Measurements from ENCODE around the gene RNU1-3. TPM values are rescaled to one million over a fixed set of nuclear protein-coding genes. Genes with fewer than 3 reads are reported as not detected.
A peak's percentile ranks its signal among the peaks of the same experiment; 100 is the strongest.

The RNU1-3 gene
- total and polyA plus RNA-seq, 9 of the 15 experiments (the other 6 are each of a cell fraction or from before 2014, with no cell fraction given), result under 0.01 to 32,823 (median 2,538) TPM; not detected in 4

DNA sequence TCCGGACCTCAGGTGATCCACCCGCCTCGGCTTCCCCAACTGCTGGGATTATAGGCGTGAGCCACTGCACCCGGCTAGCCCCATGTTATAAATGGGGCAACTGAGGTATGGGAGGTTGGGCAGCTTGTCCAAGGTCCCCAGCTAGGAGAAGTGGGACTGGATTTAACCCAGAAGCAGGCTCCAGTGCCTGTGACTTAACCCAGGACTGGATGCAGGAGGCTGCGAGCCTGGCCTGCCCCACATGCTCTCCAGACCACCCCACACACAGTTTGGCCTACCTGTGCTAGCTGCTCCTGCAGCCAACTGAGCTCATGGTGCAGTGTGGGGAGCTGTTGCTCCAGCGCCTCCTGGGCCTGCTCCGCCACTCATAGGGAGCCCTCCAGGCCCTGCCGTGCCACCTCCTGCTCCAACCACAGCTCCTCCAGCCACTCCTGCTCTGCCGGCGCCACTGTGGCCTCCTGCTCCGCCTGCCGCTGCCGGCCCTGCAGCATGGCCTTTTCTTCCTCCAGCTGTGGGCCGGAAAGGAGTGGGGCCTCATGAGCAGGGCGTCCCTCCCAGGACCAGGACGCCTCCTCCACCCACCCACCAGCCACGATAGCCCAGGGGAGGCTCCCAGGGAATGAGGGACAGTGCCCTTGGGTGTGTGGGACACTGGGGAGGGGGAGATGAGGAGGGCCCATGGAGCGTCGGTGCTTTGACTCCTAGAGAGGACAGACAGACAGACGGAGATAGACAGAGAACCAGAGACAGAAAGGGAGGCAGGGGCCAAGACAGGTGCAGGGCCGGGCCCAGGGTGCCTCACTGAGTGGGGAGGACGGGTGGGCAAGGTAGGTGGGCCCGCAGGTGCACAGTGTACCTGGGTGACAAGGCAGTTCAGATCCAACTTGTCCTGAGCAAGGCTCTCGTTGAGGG, 41.0 kb downstream of the RNU1-3 start (continued):
- 0 out of 2 replicates have a peak, but pooled peaks have one; percentile 5 for TF ChIP-seq PHF8 (IDR thresholded peaks at IDR 0.05; ENCODE audit: borderline replicate concordance, low read length)
- TF ChIP-seq FOXA3 (CRISPR knock-in tag; conservative IDR thresholded peaks at IDR 0.05 in 1 of 2, IDR thresholded peaks at IDR 0.05 in 1 of 2), result peak in 1 of 2 experiments; percentile 80; a peak in 2 of 4 replicates
- no peak for TF ChIP-seq LEF1 (IDR thresholded peaks at IDR 0.05)
- no peak for TF ChIP-seq BMI1 (IDR thresholded peaks at IDR 0.05; ENCODE audit: low read length)
- no peak for TF ChIP-seq ILF3 (IDR thresholded peaks at IDR 0.05; ENCODE audit: borderline replicate concordance)
- TF ChIP-seq NELFE (IDR thresholded peaks at IDR 0.05; ENCODE audit: insufficient read depth, insufficient read length), result no peak
- no peak for TF ChIP-seq ZNF695 (CRISPR knock-in tag; IDR thresholded peaks at IDR 0.05)
- no peak for TF ChIP-seq HMG20A (CRISPR knock-in tag; conservative IDR thresholded peaks at IDR 0.05)
- no peak for TF ChIP-seq MIER1 (IDR thresholded peaks at IDR 0.05; ENCODE audit: low read depth)
- TF ChIP-seq, protein P1, sequence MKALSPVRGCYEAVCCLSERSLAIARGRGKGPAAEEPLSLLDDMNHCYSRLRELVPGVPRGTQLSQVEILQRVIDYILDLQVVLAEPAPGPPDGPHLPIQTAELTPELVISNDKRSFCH (CRISPR knock-in tag; IDR thresholded peaks at IDR 0.05), result no peak
- TF ChIP-seq, protein P1 (tag; IDR thresholded peaks at IDR 0.05), result no peak
- no peak for TF ChIP-seq HMG20B (CRISPR knock-in tag; IDR thresholded peaks at IDR 0.05)
- no peak for TF ChIP-seq TEAD4 (IDR thresholded peaks at IDR 0.05; ENCODE audit: low read length)
- TF ChIP-seq TEAD4 (CRISPR knock-in tag; IDR thresholded peaks at IDR 0.05; ENCODE audit: borderline replicate concordance), result peak; percentile 90
- no peak for TF ChIP-seq CBX8 (IDR thresholded peaks at IDR 0.05; ENCODE audit: borderline replicate concordance, extremely low read depth, low read depth, low read length, poor library complexity, severe bottlenecking)
- TF ChIP-seq, protein P2, sequence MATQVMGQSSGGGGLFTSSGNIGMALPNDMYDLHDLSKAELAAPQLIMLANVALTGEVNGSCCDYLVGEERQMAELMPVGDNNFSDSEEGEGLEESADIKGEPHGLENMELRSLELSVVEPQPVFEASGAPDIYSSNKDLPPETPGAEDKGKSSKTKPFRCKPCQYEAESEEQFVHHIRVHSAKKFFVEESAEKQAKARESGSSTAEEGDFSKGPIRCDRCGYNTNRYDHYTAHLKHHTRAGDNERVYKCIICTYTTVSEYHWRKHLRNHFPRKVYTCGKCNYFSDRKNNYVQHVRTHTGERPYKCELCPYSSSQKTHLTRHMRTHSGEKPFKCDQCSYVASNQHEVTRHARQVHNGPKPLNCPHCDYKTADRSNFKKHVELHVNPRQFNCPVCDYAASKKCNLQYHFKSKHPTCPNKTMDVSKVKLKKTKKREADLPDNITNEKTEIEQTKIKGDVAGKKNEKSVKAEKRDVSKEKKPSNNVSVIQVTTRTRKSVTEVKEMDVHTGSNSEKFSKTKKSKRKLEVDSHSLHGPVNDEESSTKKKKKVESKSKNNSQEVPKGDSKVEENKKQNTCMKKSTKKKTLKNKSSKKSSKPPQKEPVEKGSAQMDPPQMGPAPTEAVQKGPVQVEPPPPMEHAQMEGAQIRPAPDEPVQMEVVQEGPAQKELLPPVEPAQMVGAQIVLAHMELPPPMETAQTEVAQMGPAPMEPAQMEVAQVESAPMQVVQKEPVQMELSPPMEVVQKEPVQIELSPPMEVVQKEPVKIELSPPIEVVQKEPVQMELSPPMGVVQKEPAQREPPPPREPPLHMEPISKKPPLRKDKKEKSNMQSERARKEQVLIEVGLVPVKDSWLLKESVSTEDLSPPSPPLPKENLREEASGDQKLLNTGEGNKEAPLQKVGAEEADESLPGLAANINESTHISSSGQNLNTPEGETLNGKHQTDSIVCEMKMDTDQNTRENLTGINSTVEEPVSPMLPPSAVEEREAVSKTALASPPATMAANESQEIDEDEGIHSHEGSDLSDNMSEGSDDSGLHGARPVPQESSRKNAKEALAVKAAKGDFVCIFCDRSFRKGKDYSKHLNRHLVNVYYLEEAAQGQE (IDR thresholded peaks at IDR 0.05; ENCODE audit: borderline replicate concordance), result no peak
- TF ChIP-seq, protein P2 (CRISPR knock-in tag; IDR thresholded peaks at IDR 0.05; ENCODE audit: low read depth), result no peak
- TF ChIP-seq, protein P3, sequence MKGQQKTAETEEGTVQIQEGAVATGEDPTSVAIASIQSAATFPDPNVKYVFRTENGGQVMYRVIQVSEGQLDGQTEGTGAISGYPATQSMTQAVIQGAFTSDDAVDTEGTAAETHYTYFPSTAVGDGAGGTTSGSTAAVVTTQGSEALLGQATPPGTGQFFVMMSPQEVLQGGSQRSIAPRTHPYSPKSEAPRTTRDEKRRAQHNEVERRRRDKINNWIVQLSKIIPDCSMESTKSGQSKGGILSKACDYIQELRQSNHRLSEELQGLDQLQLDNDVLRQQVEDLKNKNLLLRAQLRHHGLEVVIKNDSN (CRISPR knock-in tag; IDR thresholded peaks at IDR 0.05), result peak; percentile 64
